Activated CD4-positive, alpha-beta T cell treated with anti-CD3 and anti-CD28 coated beads, Interleukin-2, amount 50 U/mL, for 16 hours (primary cell): ENCODE results near the gene FCMR.
"Not testable (repeated sequence)": the region's sequence is repeated elsewhere in the genome, so short reads cannot be mapped to it uniquely, and the experiment has no call there.

Experiments used
- DNase-seq: peaks from one replicate; pipeline ENCODE4 v3.0.0-alpha.2; 2020

Gene FCMR

DNA sequence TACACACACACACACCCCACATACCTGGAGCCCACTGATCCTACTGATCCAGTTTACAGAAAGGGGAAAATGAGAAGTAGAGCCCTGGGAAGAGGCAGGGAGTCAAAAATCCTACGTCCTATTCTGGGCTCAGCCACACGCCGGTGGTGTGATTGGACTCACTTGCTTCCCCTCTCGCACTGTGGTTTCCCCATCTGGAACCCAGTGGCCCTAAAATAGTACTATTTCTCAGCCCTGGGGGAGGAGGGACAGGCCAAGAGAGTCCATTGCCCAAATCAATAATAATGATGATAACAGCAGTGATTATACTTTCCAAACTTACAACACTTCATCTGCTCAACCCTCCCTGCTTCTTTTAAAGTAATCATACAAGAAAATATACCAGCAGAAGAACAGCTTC is 27.5 kb upstream of the FCMR start:
- DNase-seq: no peak

DNA sequence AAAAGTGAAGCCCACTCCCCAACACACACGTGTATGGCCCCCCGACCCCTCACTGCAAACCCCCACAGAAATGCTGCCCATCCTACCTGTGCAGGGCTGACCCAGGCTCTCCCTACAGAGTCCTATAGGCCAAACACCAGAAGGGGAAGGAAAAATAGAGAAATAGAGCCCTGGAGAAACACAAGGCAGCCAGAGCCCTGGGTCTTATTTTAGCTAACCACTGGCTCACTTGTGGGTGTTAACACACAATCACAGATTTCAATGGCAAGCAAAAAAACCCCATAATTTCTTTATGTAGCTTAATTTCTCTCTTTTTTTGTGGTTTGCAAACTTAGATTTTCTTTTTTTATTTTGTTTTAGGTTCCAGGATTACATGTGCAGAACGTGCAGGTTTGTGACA is 25.5 kb upstream of the FCMR start:
- no peak for DNase-seq

DNA sequence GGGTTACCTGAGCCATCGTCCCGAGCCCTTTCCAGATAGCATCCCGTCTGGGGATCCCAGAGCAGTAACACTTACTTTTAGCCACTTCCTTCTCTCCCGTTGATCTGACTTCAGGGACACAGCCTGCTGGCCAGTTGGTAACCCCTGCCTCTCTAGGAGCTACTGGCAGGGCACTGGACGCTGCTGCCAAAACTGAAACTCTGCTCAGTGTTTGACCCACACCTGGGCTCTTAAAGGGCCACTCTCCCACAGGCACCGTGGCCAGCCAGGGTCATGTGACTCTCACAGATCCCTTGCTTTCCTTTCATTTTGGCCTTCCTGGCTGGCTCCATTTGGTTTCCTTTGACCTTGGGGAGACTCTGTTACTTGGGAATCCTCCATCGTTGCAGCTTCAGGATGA is 24.5 kb upstream of the FCMR start, which contains the start of gene PIGR:
Gene PIGR, minus strand, starts transcription at position 206 of the 400 bp plus-strand sequence. CDS start 5,935 bp downstream, outside the sequence.
- no peak for DNase-seq

DNA sequence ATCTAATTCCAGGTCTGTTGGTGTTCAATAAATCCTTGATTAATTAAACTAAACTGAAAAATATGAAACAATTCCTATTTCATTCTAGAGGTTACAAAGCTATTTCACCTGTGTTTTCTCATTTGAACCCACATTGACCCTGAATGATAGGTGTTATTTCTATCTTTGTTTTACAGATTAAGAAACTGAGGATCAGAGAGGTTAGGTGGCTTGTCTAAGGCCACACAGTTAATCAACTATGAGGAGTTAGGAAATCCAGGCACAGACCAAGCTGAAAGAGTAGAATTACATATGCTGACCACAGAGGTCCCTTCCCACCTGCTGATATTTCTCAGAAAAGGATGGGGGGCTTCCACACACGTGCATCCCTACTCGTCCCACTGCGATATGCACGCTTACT is 24.0 kb upstream of the FCMR start:
- no peak for DNase-seq

DNA sequence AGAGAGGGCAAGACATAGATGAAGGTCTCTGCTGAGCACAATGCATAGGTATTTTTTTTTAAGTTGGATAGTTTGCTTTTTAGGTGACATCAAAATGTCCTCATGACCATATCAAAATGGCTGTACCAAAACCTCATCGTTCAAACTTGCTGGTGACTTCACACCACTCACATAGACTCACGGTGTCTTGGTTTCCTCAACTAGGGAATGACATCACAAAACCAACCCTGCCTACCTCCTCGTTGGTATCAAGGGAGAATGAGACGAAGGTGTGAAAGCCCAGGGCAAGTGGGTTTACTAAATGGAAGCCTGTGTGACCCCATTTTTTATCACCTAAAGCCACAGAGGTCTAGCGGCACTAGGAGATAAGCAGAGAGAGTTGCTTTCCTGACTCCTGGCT is 23.0 kb upstream of the FCMR start:
- no peak for DNase-seq

DNA sequence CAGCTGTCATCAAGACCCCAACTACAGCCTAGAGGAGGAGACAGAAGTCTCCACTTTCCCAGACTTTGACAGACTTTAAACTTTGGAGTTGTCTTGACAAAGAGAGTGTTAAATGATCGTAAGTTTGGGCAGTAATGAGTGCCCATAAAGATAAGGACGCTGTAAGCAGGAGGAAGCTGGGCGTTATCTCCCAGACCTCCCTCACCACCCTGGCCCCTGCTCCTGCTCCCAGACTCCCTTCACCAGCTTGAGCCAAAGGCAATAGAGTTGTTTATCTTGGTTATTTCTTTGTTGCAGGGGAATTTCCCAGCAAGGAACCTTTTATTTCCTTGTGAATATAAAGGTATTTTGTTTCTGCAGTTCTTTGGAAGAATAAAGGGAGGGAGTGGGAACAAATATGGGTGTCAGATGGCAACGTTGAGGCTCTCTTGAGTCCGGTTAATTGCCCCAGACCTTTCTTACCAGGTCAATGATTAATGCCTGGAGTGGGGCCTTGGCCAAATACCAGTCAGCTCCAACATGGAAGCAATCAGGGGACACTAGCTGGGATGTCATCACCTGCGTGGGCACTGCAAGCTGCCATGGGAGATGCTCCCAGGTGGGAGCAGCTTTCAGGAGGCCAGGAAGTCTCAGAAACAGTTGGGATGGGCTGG is 20.2 kb upstream of the FCMR start:
- no peak for DNase-seq

DNA sequence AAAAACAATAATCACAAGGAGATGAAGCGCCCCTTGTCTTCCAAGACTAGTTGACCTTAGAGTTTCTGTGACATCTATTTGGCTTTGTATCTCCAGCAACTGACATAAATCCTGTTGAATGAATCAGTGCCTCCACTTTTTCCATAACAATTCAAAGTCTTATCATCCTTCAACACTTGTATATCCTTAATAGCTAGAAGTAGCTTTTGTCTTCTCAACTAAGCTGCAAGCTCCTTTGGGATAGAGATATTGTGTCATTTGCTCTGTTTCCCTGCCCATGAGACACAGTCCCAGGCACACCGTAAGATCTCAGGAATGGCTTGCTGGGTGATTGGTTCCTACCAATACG is 18.8 kb upstream of the FCMR start:
- DNase-seq: no peak

DNA sequence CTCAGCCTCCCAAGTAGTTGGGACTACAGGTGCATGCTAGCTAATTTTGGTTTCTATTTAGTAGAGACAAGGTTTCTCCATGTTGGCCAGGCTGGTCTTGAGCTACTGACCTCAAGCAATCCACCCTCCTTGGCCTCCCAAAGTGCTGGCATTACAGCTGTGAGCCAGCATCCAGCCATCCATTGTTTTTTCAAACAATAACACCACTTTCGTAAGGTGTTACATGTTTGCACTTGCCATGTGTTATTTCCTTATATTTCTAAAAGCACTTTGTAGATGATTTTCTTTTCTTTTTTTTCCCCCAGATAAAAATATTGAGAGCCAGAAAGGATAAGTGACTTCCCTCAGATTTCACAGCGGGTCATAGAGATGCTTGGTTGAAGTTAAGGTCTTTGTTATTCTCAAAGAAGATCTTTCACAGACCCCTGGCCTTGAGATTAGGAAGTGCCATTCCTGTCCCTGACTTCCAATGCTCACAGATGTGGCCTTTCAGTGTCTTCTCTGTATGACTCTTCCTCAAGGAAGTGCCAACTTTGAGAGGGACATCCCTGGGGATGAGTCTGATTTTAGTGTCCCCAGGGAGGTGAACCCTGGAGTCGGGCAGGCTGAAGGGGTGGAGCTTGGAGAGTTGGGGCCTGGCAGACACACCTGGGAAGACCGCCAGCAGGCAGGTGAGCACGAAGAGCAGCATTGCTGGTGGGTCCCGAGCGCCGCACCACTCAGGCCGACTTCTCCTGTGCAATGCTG is 18.3 kb upstream of the FCMR start:
- no peak for DNase-seq

DNA sequence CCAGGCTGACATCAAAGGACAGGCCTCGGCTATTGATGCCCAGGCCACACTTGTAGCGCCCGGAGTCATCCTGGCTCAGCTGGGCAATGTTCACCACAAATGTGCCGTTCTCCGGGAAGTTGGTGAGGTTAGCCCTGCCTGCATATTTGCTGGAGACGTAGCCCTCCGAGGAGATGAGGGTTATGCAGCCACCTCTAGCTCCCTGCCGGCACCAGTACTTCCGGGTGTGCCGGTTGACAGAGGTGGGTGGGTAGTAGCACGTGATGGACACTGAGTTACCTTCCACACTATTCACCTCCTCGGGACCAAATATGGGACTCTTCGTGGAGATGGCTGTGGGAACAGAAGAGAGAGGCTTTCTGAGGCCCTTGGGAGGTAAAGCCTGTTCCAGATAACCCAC is 17.4 kb upstream of the FCMR start:
- DNase-seq: no peak

DNA sequence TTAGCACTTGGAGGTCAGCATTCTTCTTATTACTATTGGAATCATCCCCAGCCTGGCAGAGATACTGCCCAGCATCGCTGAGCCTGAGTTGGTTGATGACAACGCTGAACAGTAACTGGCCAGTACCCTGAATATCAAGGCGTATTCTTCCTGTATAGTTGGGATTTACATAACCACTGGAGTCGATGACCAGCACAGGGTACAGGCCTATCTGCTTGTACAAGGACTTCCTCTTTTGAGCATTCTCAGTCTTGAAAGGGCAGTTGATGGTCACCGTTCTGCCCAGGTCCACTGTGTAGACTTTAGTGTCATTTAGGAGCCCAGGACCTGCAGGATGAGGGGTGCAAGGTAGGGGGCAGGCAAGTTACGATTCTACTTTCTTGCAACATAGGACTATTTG is 15.7 kb upstream of the FCMR start:
- DNase-seq: no peak

DNA sequence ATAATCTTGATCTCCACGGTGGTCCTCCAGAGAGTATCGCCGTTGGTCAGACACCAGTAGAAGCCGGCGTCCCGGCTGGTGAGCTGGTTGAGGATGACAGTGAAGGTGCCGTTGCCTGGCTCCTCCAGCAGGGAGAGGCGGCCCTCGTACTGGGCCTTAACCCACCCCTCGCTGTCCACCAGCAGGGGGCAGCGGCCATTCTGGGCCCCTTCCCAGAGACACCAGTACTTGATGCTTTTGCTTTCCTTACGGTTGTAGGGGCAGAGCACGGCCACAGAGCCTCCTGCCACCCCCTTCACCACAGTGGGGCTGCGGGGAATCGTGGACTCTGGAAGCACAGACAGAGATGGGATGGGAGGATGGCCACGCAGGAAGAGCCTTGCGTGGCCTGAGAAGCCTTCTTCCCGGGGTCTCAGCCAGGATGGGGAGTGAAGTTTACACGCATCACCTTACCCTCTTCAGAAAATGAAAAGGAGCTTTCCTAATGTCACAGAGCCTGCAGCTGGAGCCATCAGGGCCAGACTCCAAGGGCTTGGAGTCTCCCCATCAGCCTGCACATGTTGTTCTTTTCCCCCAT is 13.8 kb upstream of the FCMR start:
- peak; percentile 47 for DNase-seq

DNA sequence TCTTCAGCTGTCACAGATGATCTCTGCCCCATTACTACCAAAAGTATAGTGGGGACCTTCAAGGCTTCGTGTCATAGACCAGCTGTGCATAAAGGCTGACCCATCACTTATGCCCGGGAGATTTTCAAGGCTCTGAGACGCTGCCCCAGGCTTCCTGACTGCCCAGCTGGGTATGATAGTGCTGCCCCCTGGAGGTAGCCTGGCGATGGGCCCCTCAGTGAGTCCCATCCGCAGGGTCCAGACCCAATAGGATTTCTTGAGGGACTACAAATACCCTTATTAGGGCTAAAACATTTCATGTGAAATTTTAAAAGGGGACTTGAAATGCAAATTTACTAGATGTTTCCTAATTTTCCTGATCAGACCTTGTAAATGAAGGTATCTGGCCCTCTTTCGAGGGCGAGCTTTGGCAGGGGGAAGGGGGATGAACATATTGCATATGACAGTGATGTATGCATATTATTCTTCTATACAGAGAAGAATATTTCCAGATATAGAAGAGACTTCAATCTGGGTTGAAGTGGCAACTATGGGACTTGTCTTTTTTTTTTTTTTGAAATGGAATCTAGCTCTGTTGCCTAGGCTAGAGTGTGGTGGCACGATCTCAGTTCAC is 11.7 kb upstream of the FCMR start:
- peak; percentile 56 for DNase-seq

DNA sequence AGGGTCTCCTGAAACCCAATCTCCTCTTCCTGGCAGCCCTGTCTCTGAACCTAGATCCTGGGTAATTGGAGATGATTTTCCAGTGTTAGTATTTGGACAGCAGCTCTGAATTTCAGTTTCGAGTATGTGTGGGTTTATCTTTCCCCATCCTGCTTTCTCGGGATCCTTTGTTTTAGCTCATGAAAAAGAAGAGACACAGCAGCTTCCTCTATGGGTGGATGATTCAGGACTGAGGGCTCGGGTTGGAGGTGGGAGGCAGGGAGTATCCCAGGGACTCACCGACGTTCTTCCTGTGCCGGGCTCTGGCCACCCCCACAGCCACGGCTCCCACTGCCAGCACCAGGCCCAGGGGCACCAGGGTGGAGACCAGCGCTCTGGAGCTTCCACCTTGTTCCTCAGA is 10.4 kb upstream of the FCMR start:
- DNase-seq: no peak

DNA sequence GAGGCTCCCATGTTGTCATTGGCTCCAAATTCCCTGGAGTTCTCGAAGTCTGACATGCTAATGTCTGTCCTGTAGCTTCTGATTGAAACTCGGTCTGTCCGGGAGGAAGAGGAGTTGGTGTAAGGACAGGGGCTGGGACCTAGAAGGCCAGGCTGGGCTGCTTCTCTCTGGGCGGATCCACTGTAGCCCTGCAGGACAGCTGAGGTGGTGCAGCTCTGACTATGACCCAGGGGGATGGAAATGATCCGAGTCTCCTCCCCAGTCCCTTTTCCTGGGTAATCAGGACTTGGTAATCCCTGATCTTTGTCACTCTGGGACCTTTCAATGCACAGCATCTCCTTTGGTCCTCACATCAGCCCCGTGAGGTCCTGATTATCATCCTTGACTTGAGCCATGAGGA is 10.0 kb upstream of the FCMR start:
- DNase-seq: no peak

DNA sequence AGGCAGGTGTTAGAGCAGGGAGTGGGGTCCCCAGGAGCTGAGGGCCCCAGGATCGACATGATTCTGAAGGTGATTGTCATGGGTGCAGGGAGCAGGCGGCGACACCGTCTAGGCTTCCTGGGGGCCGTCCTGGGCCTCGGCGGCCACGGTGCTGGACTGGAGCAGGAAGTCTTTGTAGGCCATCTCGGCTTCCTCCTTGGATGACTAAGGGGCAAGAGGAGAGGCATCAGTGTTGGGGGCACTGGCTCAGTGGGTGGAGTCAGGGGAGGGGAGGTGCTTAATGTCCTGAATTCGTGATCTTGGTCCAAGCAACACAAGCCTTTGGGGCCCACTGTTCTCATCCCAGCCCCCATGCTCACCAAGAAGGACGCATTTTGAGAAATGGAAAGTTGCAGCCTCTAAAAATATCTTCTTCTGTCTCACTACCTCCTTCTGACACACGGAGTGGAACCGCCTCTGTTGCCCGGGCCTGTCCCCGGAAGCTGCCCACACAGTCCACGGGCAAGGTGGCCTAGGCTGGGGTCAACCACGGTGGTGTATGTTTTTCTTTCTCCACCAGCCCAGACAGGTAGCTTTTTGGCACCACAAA is 8.6 kb upstream of the FCMR start:
- DNase-seq: no peak

DNA sequence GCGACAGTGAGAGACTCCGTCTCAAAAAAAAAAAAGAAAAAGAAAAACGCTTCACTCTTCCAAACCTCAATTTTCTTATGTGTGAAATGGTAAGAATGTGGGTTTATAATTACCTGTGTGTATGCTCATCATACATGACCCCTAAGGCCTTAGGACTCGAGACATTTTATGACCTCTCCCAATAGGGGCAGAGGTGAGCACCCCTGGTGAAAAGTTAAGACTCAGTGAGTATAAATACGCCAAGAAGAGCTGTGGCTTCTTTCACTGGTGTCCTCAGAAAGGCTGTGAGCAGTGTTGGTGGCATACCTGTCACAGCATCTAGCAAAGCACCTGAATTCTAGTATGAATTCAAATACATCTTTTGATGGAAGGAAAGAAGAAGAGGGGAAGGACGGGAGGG is 7.8 kb upstream of the FCMR start:
- DNase-seq: no peak

DNA sequence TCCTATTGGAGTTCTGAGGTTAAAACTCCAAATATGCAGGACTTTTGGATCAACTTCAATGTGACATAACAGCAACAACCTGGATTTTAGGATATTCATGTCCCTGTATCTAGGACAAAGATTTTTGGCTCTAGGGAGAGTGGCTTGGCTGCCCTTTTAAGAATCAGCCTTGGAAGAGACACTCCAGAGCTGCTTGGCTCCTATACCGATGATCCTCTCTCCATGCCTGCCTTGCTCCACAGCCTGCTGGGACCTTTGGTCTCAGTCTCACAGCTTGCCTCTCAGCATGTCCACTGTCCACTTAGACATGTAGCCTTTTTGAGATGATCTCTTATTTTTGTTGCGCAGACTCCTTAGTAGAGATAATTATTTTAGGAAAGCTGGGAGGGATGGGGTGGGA is 4.5 kb upstream of the FCMR start:
- DNase-seq: no peak

DNA sequence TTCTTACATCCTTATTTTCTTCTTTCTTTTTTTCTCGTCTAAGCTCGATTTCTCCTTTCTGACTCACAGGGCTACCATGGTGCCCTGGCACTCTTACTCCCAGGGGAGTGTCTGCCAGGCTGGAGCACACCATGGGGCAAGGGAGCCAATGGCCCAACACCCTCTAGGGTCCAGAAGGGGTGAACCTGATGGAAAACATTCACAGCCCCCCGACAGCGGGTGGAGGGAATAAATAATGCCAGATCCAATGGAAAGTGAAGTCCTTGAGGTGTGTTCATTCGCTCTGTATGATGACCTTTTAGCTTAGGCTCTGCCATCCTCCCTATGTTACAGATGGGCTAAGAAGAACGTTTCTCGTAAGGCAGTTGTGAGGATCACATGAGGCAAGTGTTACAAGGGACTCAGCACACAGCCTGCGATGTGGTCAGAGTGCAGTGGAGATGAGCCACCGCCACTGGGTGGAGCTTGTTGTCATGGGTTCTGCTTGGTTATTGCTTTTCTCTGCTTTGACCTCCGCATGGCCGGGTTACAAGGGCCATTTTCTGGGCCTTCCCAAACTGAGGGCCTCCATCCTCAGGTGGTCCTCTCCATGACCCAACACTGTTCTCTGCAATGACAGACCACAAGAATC is 3.5 kb upstream of the FCMR start:
- peak; percentile 53 for DNase-seq

DNA sequence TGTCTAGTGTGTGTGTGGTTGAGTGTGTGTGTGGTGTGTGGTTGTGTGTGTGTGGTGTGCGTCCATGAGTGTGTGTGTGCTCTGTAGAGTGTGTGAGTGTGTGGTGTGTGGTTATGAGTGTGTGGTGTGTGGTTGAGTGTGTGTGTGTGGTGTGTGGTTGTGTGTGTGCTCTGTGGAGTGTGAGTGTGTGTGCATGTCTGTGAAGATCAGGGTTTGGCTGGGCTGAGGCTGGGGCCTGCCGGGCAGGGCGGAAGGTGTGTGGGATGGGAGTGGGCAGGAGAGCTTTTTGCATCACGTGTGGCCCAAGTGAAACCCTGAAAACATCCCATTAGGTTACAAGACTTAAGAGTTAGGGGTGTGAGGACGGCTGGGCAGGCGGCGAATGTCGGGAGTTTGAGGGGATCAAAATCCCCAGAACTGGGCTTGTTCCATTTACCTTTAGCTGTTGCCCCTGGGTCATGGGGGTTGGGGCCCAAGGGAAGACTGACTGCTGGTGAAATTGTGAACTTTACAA is 2.9 kb upstream of the FCMR start:
- DNase-seq: no peak

DNA sequence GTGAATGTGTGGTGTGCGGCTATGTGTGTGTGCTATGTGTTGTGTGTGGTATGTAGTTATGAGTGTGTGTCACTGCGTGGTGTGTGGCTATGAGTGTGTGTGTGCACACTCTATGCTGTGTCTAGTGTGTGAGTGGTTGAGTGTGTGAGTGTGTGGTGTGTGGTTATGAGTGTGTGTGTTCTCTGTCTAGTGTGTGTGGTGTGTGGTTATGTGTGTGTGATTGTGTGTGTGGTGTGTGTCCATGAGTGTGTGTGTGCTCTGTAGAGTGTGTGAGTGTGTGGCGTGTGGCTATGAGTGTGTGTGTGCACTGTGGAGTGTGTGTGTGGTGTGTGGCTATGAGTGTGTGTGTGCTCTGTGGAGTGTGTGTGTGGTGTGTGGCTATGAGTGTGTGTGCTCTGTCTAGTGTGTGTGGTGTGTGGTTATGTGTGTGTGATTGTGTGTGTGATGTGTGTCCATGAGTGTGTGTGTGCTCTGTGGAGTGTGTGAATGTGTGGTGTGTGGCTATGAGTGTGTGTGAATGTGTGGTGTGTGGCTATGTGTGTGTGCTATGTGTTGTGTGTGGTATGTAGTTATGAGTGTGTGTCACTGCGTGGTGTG is 2.3 kb upstream of the FCMR start:
- not testable (repeated sequence) for DNase-seq

DNA sequence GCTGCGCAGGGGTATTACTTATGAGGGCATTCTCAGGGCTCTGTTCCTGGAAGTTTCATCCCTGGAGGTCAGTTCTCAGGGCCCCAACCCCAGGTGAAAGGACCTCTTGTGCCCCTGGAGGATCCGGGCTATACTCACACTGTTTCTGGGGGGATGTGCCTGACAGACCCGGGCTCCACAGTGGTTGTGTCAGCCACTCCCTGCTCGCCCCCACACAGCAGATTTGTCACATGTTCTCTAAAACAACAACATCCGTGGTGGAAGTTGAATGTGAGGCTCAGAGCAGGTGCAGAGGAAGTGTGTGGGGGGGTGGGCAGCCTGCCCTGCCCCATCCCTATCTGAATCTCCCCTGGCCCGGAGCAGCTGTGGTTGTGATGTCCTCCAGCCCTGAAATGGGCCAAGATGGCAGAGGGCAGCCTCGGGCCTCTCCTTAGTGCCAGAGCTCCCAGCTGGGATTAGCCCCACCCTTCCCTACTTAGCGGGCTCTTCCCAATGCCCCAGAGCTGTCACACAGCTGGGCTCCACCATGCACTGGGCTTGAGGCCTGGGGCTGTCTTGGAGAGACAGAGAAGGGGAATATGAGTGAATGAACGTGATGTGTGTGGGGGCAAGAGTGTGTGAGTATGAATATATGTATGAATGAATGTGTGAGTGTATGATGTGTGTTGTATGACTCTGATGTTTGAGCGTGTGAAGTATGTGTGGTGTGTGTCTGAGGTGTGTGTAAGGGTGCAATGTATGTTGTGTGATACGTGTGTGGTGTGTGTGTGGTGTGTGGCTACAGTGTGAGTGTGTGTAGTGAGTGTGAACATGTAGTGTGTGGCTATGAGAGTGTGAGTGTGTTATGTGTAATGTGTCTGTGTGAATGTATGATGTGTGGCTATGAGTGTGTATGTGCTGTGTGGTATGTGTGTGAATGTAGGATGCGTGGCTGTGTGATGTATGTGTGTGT is 1.5 kb upstream of the FCMR start:
- DNase-seq: peak; percentile 43
